Right lobe of liver (tissue), 6 donors: ENCODE results near the gene DOP1B. TPM values are rescaled to one million over a fixed set of nuclear protein-coding genes. Genes with fewer than 3 reads are reported as not detected.

Experiments used
- ATAC-seq, 4 donors: fragments of 200-7000 bp; cut with Tn5 transposase; one replicate each; pipeline ENCODE4 v1.9.1; 2020; ENCODE audit warnings: mild to moderate bottlenecking in 4 of 4, moderate library complexity in 4 of 4
- DNase-seq, 3 donors: peaks; one replicate each; pipeline ENCODE4 v3.0.0-alpha.2; 2020
- H3K27ac ChIP-seq, 3 donors: fragments of 200-600 bp; one replicate each; pipeline ENCODE4 v1.8.0; 2022
- H3K27me3 ChIP-seq, 2 donors: fragments of 200-600 bp; one replicate each; pipeline ENCODE4 v1.8.0; 2022
- H3K36me3 ChIP-seq, 4 donors: fragments of 200-600 bp; sonication (generic) in 1 of 4; one replicate each; pipeline versions ENCODE4 v1.5.1 to v1.8.0; 2017 to 2022; ENCODE audit warnings: control low read depth in 1 of 4
- H3K4me1 ChIP-seq, 4 donors: fragments of 200-600 bp; sonication (generic) in 1 of 4; one replicate each; pipeline versions ENCODE4 v1.5.1 to v1.8.0; 2017 to 2022; ENCODE audit warnings: control low read depth in 1 of 4
- H3K4me3 ChIP-seq, 3 donors: fragments of 200-600 bp; one replicate each; pipeline ENCODE4 v1.8.0; 2022
- H3K9me3 ChIP-seq, 4 donors: fragments of 200-600 bp; sonication (generic) in 1 of 4; one replicate each; pipeline versions ENCODE4 v1.5.1 to v1.8.0; 2017 to 2022; ENCODE audit warnings: control low read depth in 1 of 4
- CTCF ChIP-seq, 4 donors: fragments of 200-600 bp in 3 of 4; fragments of 450-650 bp in 1 of 4; IDR thresholded peaks; one replicate each; pipeline versions ENCODE4 v1.5.1 to v1.8.0; 2016 to 2022; ENCODE audit warnings: antibody characterized with exemption in 4 of 4, mild to moderate bottlenecking in 2 of 4
- POLR2A ChIP-seq: fragments of 450-650 bp; IDR thresholded peaks from one replicate; pipeline ENCODE4 v1.6.1; 2017; ENCODE audit warnings: antibody characterized with exemption, mild to moderate bottlenecking
- WGBS: methylation state at CpG from one replicate; pipeline ENCODE4 v1.1.6; 2018; ENCODE audit warnings: low coverage, low lambda C conversion rate; ENCODE audit not compliant: insufficient coverage; ENCODE audit errors: missing lambda C conversion rate; 5-methylcytosine and 5-hydroxymethylcytosine counted together
- intact Hi-C, 2 donors: fragments of 100-400 bp; cut with DNase I; formaldehyde crosslinking; loops; one replicate each; pipeline versions ENCODE4 v1.11.2 to v1.14.1; 2022
- total RNA-seq, 6 experiments: library from RNA; depleted of rRNA in 2 of 6; stranded (reverse); fragments of >200 nt in 2 of 6; fragmentation: NEBNext Ultra II Directional in 3 of 6; extraction: Animal tissue kit (Norgen Biotek cat#: 25700) in 3 of 6; gene quantifications; one replicate each; pipeline versions ENCODE4 v1.1.0 to v1.2.4, GENCODE V29; 2016 to 2023
- donor health status: DM: no; HTN: yes; CAD: no.
- donor health status: DM: no; HTN: no; CAD: no.
- donor health status: DM: no; HTN: no; CAD: no.
- donor health status: DM: no; HTN: yes; CAD: no.
- donor health status: DM: no; HTN: yes; CAD: no.

DOP1B gene
- total RNA-seq, 6 experiments from 2014 or later, result 6.6 to 30.1 (median 20.9) TPM

- H3K4me3 ChIP-seq, result no peak overlapping the region
- ATAC-seq, result no peak
- peaks cover 0 to 35% (median 7%) of the 10 kb centered on the region in 4 donors for H3K4me1 ChIP-seq
- peak in 1 of 3 donors; percentile 1 for DNase-seq
- intact Hi-C loops, result no loop called here
- no peaks in the 10 kb centered on the region for H3K9me3 ChIP-seq
- H3K27me3 ChIP-seq, result no peaks in the 10 kb centered on the region
- no peaks in the 10 kb centered on the region for H3K36me3 ChIP-seq
- no peak overlapping the region for H3K27ac ChIP-seq
- WGBS, result 70% methylated on average over 3 of the region's 4 CpGs
- TF ChIP-seq POLR2A, result no peak
- TF ChIP-seq CTCF (IDR thresholded peaks at IDR 0.05), result no peak
Measured at GRCh38 chr21:36186081-36186480, 29.5 kb downstream of the DOP1B start.

- no peaks in the 10 kb centered on the region for H3K9me3 ChIP-seq
- intact Hi-C loops, result no loop called here
- ATAC-seq, result no peak
- TF ChIP-seq CTCF (IDR thresholded peaks at IDR 0.05) (no peak), POLR2A (no peak)
- H3K4me3 ChIP-seq, result no peak overlapping the region
- peaks cover 0 to 35% (median 7%) of the 10 kb centered on the region in 4 donors for H3K4me1 ChIP-seq
- 93% methylated on average over 5 of the region's 18 CpGs for WGBS
- peak in 1 of 3 donors; percentile 13 for DNase-seq
- no peaks in the 10 kb centered on the region for H3K36me3 ChIP-seq
- no peak overlapping the region for H3K27ac ChIP-seq
- H3K27me3 ChIP-seq, result no peaks in the 10 kb centered on the region
Measured at GRCh38 chr21:36186506-36187399, 30.1 kb downstream of the DOP1B start.

- ATAC-seq, result peak; percentile 93 to 96 (median 94)
- intact Hi-C loops, result no loop called here
Measured at GRCh38 chr21:36188081-36188681, 31.6 kb downstream of the DOP1B start.

GRCh38 chr21:36188937-36189336, 32.3 kb downstream of the DOP1B start:
- no peaks in the 10 kb centered on the region for H3K27me3 ChIP-seq
- peak overlapping the region in 1 of 3 donors; percentile 68 for H3K27ac ChIP-seq
- peaks cover 0 to 22% (median 7%) of the 10 kb centered on the region in 4 donors for H3K4me1 ChIP-seq
- no peaks in the 10 kb centered on the region for H3K9me3 ChIP-seq
- ATAC-seq (no peak), DNase-seq (no peak)
- TF ChIP-seq CTCF (IDR thresholded peaks at IDR 0.05), result no peak
- TF ChIP-seq POLR2A, result no peak
- intact Hi-C loops, result no loop called here
- WGBS, result 53% methylated on average over 2 of the region's 2 CpGs
- no peaks in the 10 kb centered on the region for H3K36me3 ChIP-seq
- no peak overlapping the region for H3K4me3 ChIP-seq

More at GRCh38 chr21:36188081-36188681, 31.6 kb downstream of the DOP1B start:
- peak overlapping the region in 1 of 3 donors; percentile 68 for H3K27ac ChIP-seq
- peak in 3 of 4 donors; percentile 11 to 24 (median 11) for TF ChIP-seq CTCF (IDR thresholded peaks at IDR 0.05)
- TF ChIP-seq POLR2A, result no peak
- H3K9me3 ChIP-seq, result no peaks in the 10 kb centered on the region
- H3K4me3 ChIP-seq, result no peak overlapping the region
- WGBS, result 21% methylated on average over 6 of the region's 8 CpGs
- no peaks in the 10 kb centered on the region for H3K36me3 ChIP-seq
- peak; percentile 54 to 90 (median 84) for DNase-seq
- H3K27me3 ChIP-seq, result no peaks in the 10 kb centered on the region
- peaks cover 0 to 29% (median 7%) of the 10 kb centered on the region in 4 donors for H3K4me1 ChIP-seq
